NCI-H446 (cell line): Measurements from ENCODE around the gene BAZ2B.

ENCODE experiments used
- DNase-seq, 2 experiments: peaks; one replicate each; lab custom pipeline; 2025; lab: John Stamatoyannopoulos, UW

Gene BAZ2B

GRCh38 chr2:159460227-159460626 lies 156.1 kb downstream of the BAZ2B start:
- no peak for DNase-seq

- no peak for DNase-seq
Observed at GRCh38 chr2:159459279-159459678, 157.1 kb downstream of the BAZ2B start.

- no peak for DNase-seq
Observed at GRCh38 chr2:159457589-159457988, 158.8 kb downstream of the BAZ2B start.

GRCh38 chr2:159456500-159457426 lies 159.6 kb downstream of the BAZ2B start:
- no peak for DNase-seq

- DNase-seq: no peak
Observed at GRCh38 chr2:159455330-159455918, 160.9 kb downstream of the BAZ2B start.

- no peak for DNase-seq
Observed at GRCh38 chr2:159454185-159454584, 162.2 kb downstream of the BAZ2B start.

GRCh38 chr2:159450180-159450579 lies 166.2 kb downstream of the BAZ2B start:
- no peak for DNase-seq

- no peak for DNase-seq
Observed at GRCh38 chr2:159449504-159450124, 166.7 kb downstream of the BAZ2B start.

GRCh38 chr2:159446817-159447216 lies 169.5 kb downstream of the BAZ2B start:
- DNase-seq: no peak

GRCh38 chr2:159446201-159446600 lies 170.1 kb downstream of the BAZ2B start:
- no peak for DNase-seq

GRCh38 chr2:159445307-159445706 lies 171.0 kb downstream of the BAZ2B start:
- no peak for DNase-seq

GRCh38 chr2:159444754-159445153 lies 171.6 kb downstream of the BAZ2B start:
- DNase-seq: no peak

GRCh38 chr2:159442159-159442852 lies 174.0 kb downstream of the BAZ2B start:
- DNase-seq: no peak

- DNase-seq: no peak
Observed at GRCh38 chr2:159441182-159441581, 175.2 kb downstream of the BAZ2B start.

GRCh38 chr2:159439421-159439820 lies 176.9 kb downstream of the BAZ2B start:
- no peak for DNase-seq

GRCh38 chr2:159438720-159439353 lies 177.5 kb downstream of the BAZ2B start:
- no peak for DNase-seq

- no peak for DNase-seq
Observed at GRCh38 chr2:159438284-159438683, 178.1 kb downstream of the BAZ2B start.

- no peak for DNase-seq
Observed at GRCh38 chr2:159432610-159433009, 183.7 kb downstream of the BAZ2B start.

- DNase-seq: no peak
Observed at GRCh38 chr2:159427048-159427447, 189.3 kb downstream of the BAZ2B start.

- DNase-seq: no peak
Observed at GRCh38 chr2:159419403-159419802, 196.9 kb downstream of the BAZ2B start.

GRCh38 chr2:159411460-159411859 lies 204.9 kb downstream of the BAZ2B start:
- no peak for DNase-seq

- DNase-seq: no peak
Observed at GRCh38 chr2:159410276-159410675, 206.1 kb downstream of the BAZ2B start.
